C4-2B (cell line): ENCODE data around the gene AMPH.

Experiments used
- ZFX ChIP-seq: fragments of 450-650 bp; IDR thresholded peaks from 2 replicates; pipeline ENCODE4 v1.6.1; 2017
- TF ChIP-seq, protein P1 (sequence below): fragments of 450-650 bp; conservative IDR thresholded peaks from 2 replicates; pipeline ENCODE4 v1.5.1; 2017; ENCODE audit warnings: mild to moderate bottlenecking

DNA sequence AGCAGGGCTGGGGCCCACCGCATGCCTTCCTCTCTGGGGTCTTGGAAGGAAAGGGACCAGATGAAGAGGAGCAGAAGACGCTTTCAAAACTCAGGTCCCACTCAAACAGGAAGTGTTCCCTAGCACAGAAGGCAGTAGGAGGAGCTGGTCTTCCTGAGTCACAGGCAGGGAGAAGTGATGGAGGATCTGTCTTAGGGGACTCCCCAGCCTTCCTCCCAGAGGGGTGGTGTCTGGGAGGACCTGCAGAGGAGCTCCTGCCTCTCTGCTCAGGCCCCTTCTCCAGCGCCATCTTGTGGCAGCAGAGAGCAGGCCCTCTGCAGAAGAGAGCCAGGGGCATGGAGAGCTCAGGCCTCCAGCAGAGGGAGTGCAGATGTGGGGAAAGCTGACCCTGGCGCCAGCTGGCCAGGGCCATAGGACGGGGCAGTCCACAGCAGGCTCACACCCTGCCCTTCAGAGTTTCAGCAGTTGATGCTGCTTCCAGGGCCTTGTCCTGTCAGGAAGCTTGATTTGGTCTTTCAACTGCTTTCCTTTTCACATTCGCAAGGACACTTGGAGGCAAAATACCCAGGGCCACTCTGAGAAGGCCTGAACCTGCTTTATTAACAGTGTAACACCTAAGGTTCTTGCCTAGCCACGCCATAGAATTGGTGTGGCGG is 295.6 kb downstream of the AMPH start:
- TF ChIP-seq, protein P1, sequence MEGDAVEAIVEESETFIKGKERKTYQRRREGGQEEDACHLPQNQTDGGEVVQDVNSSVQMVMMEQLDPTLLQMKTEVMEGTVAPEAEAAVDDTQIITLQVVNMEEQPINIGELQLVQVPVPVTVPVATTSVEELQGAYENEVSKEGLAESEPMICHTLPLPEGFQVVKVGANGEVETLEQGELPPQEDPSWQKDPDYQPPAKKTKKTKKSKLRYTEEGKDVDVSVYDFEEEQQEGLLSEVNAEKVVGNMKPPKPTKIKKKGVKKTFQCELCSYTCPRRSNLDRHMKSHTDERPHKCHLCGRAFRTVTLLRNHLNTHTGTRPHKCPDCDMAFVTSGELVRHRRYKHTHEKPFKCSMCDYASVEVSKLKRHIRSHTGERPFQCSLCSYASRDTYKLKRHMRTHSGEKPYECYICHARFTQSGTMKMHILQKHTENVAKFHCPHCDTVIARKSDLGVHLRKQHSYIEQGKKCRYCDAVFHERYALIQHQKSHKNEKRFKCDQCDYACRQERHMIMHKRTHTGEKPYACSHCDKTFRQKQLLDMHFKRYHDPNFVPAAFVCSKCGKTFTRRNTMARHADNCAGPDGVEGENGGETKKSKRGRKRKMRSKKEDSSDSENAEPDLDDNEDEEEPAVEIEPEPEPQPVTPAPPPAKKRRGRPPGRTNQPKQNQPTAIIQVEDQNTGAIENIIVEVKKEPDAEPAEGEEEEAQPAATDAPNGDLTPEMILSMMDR: peak; percentile 98
- 0 out of 2 replicates have a peak, but pooled peaks have one; percentile 16 for TF ChIP-seq ZFX
